Kidney (tissue), 14 donors: ENCODE measurements around the gene TSPAN13. TPM values are rescaled to one million over a fixed set of nuclear protein-coding genes. Genes with fewer than 3 reads are reported as not detected.

ENCODE experiments used
- DNase-seq, 5 donors: peaks; one replicate each; pipeline ENCODE4 v3.0.0-alpha.2; 2013 to 2020
- FAIRE-seq: peaks from 2 replicates; lab custom pipeline; 2012; peaks lifted over from hg19 to GRCh38; lab: Jason Lieb, UNC
- H3K27ac ChIP-seq, 2 donors: one replicate each; pipeline ENCODE4 v1.7.0; 2013; ENCODE audit warnings: low read depth in 2 of 2, low read length in 2 of 2, inconsistent platforms in 1 of 2
- H3K27me3 ChIP-seq: one replicate; pipeline ENCODE4 v1.7.1; 2013; ENCODE audit warnings: low read length, inconsistent platforms; ENCODE audit not compliant: control insufficient read depth, insufficient read depth
- H3K36me3 ChIP-seq, 3 donors: one replicate each; pipeline versions ENCODE4 v1.7.0 to v1.7.1; 2013; ENCODE audit warnings: low read length in 3 of 3, control low read depth in 1 of 3, inconsistent platforms in 1 of 3; ENCODE audit not compliant: insufficient read depth in 3 of 3, control insufficient read depth in 2 of 3
- H3K4me1 ChIP-seq, 3 donors: one replicate each; pipeline versions ENCODE4 v1.7.0 to v1.7.1; 2013; ENCODE audit warnings: low read length in 3 of 3, inconsistent platforms in 1 of 3, low read depth in 1 of 3; ENCODE audit not compliant: control insufficient read depth in 2 of 3, insufficient read depth in 2 of 3
- H3K4me3 ChIP-seq, 3 donors: one replicate each; pipeline versions ENCODE4 v1.7.0 to v1.8.1; 2013; ENCODE audit warnings: low read length in 3 of 3, control low read depth in 1 of 3, inconsistent platforms in 1 of 3
- H3K9ac ChIP-seq, 3 donors: one replicate each; pipeline versions ENCODE4 v1.7.0 to v1.7.1; 2013; ENCODE audit warnings: low read length in 3 of 3, control low read depth in 1 of 3, inconsistent platforms in 1 of 3
- H3K9me3 ChIP-seq, 3 donors: one replicate each; pipeline versions ENCODE4 v1.7.0 to v1.7.1; 2013; ENCODE audit warnings: low read length in 3 of 3, control low read depth in 1 of 3, inconsistent platforms in 1 of 3; ENCODE audit not compliant: control insufficient read depth in 2 of 3, insufficient read depth in 1 of 3
- CTCF ChIP-seq: IDR thresholded peaks from 3 replicates; pipeline ENCODE4 v1.5.1; 2012; ENCODE audit warnings: mild to moderate bottlenecking, moderate library complexity, borderline replicate concordance; ENCODE audit not compliant: insufficient read depth; ENCODE audit errors: extremely low read depth
- intact Hi-C: fragments of 100-400 bp; cut with DNase I; formaldehyde crosslinking; loops from one replicate; pipeline ENCODE4 v1.11.1; 2022
- polyA plus RNA-seq: library from polyadenylated mRNA; stranded (reverse); fragments of 350-450 nt; fragmentation: Illumina TruSeq; extraction: RNeasy Lipid Tissue Mini Kit (QIAGEN cat#74804); gene quantifications from one replicate; pipeline ENCODE4 v1.2.3, GENCODE V29; 2014; ENCODE audit warnings: low read depth, low replicate concordance; ENCODE audit not compliant: insufficient read depth
- total RNA-seq: library from RNA; stranded (reverse); fragmentation: NEBNext Ultra II Directional; extraction: Animal tissue kit (Norgen Biotek cat#: 25700); gene quantifications from one replicate; pipeline ENCODE4 v1.2.1, GENCODE V29; 2021
- donor health status: control.
- donor health status: control.
- donor health status: control.
- donor health status: control.
- donor health status: control.
- donor health status: DM: yes; HTN: yes; CAD: no.
- donor health status: Normal renal cell carcinoma (clear cell type).

Gene TSPAN13
- total and polyA plus RNA-seq, 2 donors from 2014 or later, result 10.2 to 23.8 TPM

GRCh38 chr7:16738011-16738688 is 15.4 kb upstream of the TSPAN13 start:
- H3K4me3 ChIP-seq, result no peak overlapping the region
- no peak for TF ChIP-seq CTCF
- H3K27ac ChIP-seq, result no peak overlapping the region
- H3K27me3 ChIP-seq, result no peaks in the 10 kb centered on the region
- no peaks in the 10 kb centered on the region for H3K4me1 ChIP-seq
- H3K9me3 ChIP-seq, result no peaks in the 10 kb centered on the region
- no peak for DNase-seq
- FAIRE-seq, result no peak
- no peaks in the 10 kb centered on the region for H3K36me3 ChIP-seq
- no peak overlapping the region for H3K9ac ChIP-seq
- intact Hi-C loops, result no loop called here

DNA sequence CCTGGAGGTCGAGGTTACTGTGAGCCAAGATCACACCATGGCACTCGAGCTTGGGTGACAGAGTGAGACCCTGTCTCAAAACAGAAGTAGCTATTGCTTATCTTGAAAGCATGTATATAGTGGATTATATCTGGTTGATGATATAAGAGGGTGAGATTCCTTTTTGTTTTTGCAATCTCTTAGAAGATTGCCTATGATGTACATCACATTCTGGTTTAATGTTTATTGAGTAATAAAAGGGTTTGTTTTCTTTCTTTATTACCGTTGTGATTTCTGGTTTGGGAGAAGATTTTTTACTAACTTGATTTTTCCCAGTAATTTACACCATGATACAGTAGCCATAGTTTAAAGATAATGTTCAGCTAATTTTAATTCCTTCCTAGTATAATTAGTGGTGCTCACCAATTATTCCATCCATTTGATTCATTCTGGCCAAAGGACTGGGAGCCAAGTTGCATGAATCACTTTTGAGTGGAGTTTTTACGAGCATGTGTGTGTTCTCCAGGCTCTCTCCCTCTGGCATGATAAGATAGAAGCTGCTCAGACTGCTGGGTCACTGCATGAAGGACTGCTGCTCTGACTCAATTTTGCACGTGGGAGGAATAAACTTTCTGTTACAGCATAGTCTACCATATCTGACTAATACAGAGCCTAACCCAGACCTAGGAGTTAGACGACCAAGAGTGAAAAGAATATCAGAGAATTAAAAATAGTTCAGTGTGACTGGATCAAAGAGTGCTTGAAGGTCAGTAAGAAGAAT is 13.5 kb upstream of the TSPAN13 start:
- FAIRE-seq (no peak), DNase-seq (peak in 1 of 5 donors; percentile 66)
- Histone ChIP-seq H3K27me3 (no peaks in the 10 kb centered on the region), H3K36me3 (no peaks in the 10 kb centered on the region), H3K4me1 (no peaks in the 10 kb centered on the region), H3K4me3 (no peak overlapping the region), H3K9ac (no peak overlapping the region), H3K9me3 (no peaks in the 10 kb centered on the region), H3K27ac (no peak overlapping the region)
- intact Hi-C loops, result no loop called here
- no peak for TF ChIP-seq CTCF

GRCh38 chr7:16740623-16740953 is 13.0 kb upstream of the TSPAN13 start:
- intact Hi-C loops, result no loop called here
- no peak overlapping the region for H3K9ac ChIP-seq
- no peaks in the 10 kb centered on the region for H3K27me3 ChIP-seq
- no peaks in the 10 kb centered on the region for H3K4me1 ChIP-seq
- FAIRE-seq, result no peak
- no peak for TF ChIP-seq CTCF
- no peak for DNase-seq
- no peak overlapping the region for H3K4me3 ChIP-seq
- H3K27ac ChIP-seq, result peak overlapping the region in 1 of 2 donors; percentile 23
- H3K36me3 ChIP-seq, result no peaks in the 10 kb centered on the region
- no peaks in the 10 kb centered on the region for H3K9me3 ChIP-seq
